Fibroblast of lung (primary cell): Measurements from ENCODE around the gene NCEH1. TPM values are rescaled to one million over a fixed set of nuclear protein-coding genes. Genes with fewer than 3 reads are reported as not detected.

Source experiments
- DNase-seq, 2 donors: peaks; one replicate each; pipeline versions ENCODE4 v3.0.0 to v3.0.0-alpha.2; 2010; ENCODE audit warnings: low read depth in 2 of 2
- H2AFZ ChIP-seq: 2 replicates; pipeline ENCODE4 v1.5.1; 2012; ENCODE audit warnings: low read length, control low read depth, inconsistent platforms
- H3K27ac ChIP-seq: 2 replicates; pipeline ENCODE4 v1.5.1; 2011; ENCODE audit warnings: low read length, control low read depth; ENCODE audit not compliant: insufficient read depth
- H3K27me3 ChIP-seq: 2 replicates; pipeline ENCODE4 v1.5.1; 2011; ENCODE audit warnings: mild to moderate bottlenecking, low read length; ENCODE audit not compliant: control insufficient read depth, insufficient read depth
- H3K36me3 ChIP-seq: 2 replicates; pipeline ENCODE4 v1.5.1; 2011; ENCODE audit warnings: low read length; ENCODE audit not compliant: control insufficient read depth, insufficient read depth
- H3K4me1 ChIP-seq: 2 replicates; pipeline ENCODE4 v1.5.1; 2011; ENCODE audit warnings: low read length; ENCODE audit not compliant: control insufficient read depth, insufficient read depth; ENCODE audit errors: extremely low read depth
- H3K4me2 ChIP-seq: 2 replicates; pipeline ENCODE4 v1.5.1; 2011; ENCODE audit warnings: low read length, control low read depth; ENCODE audit not compliant: insufficient read depth; ENCODE audit errors: extremely low read depth
- H3K4me3 ChIP-seq, 4 experiments: fragments of 200-600 bp in 1 of 4; sonication (generic) in 1 of 4; replicated peaks in 1 of 4; 2 replicates each; pipeline ENCODE4 v1.5.1; 2011 to 2016; ENCODE audit warnings: low read length in 4 of 4, low read depth in 3 of 4, mild to moderate bottlenecking in 3 of 4, control low read depth in 2 of 4, inconsistent platforms in 1 of 4, mixed read lengths in 1 of 4; ENCODE audit not compliant: insufficient read depth in 1 of 4; ENCODE audit errors: control extremely low read depth in 1 of 4
- H3K79me2 ChIP-seq: 2 replicates; pipeline ENCODE4 v1.5.1; 2012; ENCODE audit warnings: mild to moderate bottlenecking, low read length, inconsistent platforms; ENCODE audit not compliant: control insufficient read depth, insufficient read depth
- H3K9ac ChIP-seq: 2 replicates; pipeline ENCODE4 v1.5.1; 2011; ENCODE audit warnings: mild to moderate bottlenecking, low read length, control low read depth; ENCODE audit not compliant: insufficient read depth
- H3K9me3 ChIP-seq: 2 replicates; pipeline ENCODE4 v1.5.1; 2012; ENCODE audit warnings: low read depth, low read length; ENCODE audit not compliant: control insufficient read depth, insufficient read depth
- H4K20me1 ChIP-seq: 2 replicates; pipeline ENCODE4 v1.5.1; 2011; ENCODE audit warnings: low read length; ENCODE audit not compliant: control insufficient read depth, insufficient read depth; ENCODE audit errors: extremely low read depth
- CTCF ChIP-seq, 2 donors: IDR thresholded peaks in 1 of 2; conservative IDR thresholded peaks in 1 of 2; 1 replicate in 1 of 2; 2 replicates in 1 of 2; pipeline ENCODE4 v1.5.1; 2011 to 2012; ENCODE audit warnings: low read length in 2 of 2, control low read depth in 1 of 2, inconsistent platforms in 1 of 2, low read depth in 1 of 2, mild to moderate bottlenecking in 1 of 2
- EZH2 ChIP-seq: IDR thresholded peaks from 2 replicates; pipeline ENCODE4 v1.5.1; 2012; ENCODE audit warnings: low read length, control low read depth, mild to moderate bottlenecking; ENCODE audit errors: missing control alignments
- polyA plus RNA-seq, 2 donors: library from polyadenylated mRNA; depleted of rRNA in 1 of 2; stranded (reverse) in 1 of 2; unstranded in 1 of 2; fragments of >200 nt; gene quantifications; 2 replicates each; pipeline ENCODE4 v1.2.1, GENCODE V29; 2011 to 2012; ENCODE audit warnings: missing spikeins in 1 of 2
- total RNA-seq: library from RNA; depleted of rRNA; stranded (reverse); fragments of >200 nt; gene quantifications from 2 replicates; pipeline ENCODE4 v1.2.1, GENCODE V29; 2014

NCEH1 gene
- total and polyA plus RNA-seq, 2 donors (not counting 1 experiment from before 2014, with no cell fraction given): 9.9 to 11.4 TPM

GRCh38 chr3:172654470-172654869 lies 56.4 kb downstream of the NCEH1 start:
- peaks cover 34% of the 10 kb centered on the region for H3K79me2 ChIP-seq

GRCh38 chr3:172653004-172653572 lies 57.8 kb downstream of the NCEH1 start:
- TF ChIP-seq EZH2 (no peak), CTCF (conservative IDR thresholded peaks at IDR 0.05 in 1 of 2, IDR thresholded peaks at IDR 0.05 in 1 of 2; ENCODE audit: low read depth in 1 of 2, low read length in 2 of 2) (no peak)
- peaks cover 34% of the 10 kb centered on the region for H3K79me2 ChIP-seq
- no peak overlapping the region for H3K4me3 ChIP-seq
- no peaks in the 10 kb centered on the region for H3K9me3 ChIP-seq
- H3K27me3 ChIP-seq: no peaks in the 10 kb centered on the region
- H3K4me1 ChIP-seq: no peaks in the 10 kb centered on the region
- H3K27ac ChIP-seq: no peak overlapping the region
- no peak overlapping the region for H3K9ac ChIP-seq
- no peak overlapping the region for H3K4me2 ChIP-seq
- no peaks in the 10 kb centered on the region for H4K20me1 ChIP-seq
- no peaks in the 10 kb centered on the region for H3K36me3 ChIP-seq
- H2AFZ ChIP-seq: no peak overlapping the region
- no peak for DNase-seq

More at GRCh38 chr3:172654470-172654869, 56.4 kb downstream of the NCEH1 start:
- Histone ChIP-seq H3K27me3 (no peaks in the 10 kb centered on the region), H3K36me3 (no peaks in the 10 kb centered on the region), H3K4me1 (peaks cover 3% of the 10 kb centered on the region), H4K20me1 (no peaks in the 10 kb centered on the region), H3K27ac (no peak overlapping the region), H3K9ac (no peak overlapping the region), H3K4me2 (no peak overlapping the region), H3K9me3 (no peaks in the 10 kb centered on the region), H2AFZ (no peak overlapping the region), H3K4me3 (no peak overlapping the region)
- DNase-seq: no peak
- TF ChIP-seq EZH2 (no peak), CTCF (conservative IDR thresholded peaks at IDR 0.05 in 1 of 2, IDR thresholded peaks at IDR 0.05 in 1 of 2; ENCODE audit: low read depth in 1 of 2, low read length in 2 of 2) (no peak)

GRCh38 chr3:172651936-172652625 lies 58.8 kb downstream of the NCEH1 start:
- H2AFZ ChIP-seq: no peak overlapping the region
- no peak for TF ChIP-seq EZH2
- no peak for TF ChIP-seq CTCF (conservative IDR thresholded peaks at IDR 0.05 in 1 of 2, IDR thresholded peaks at IDR 0.05 in 1 of 2; ENCODE audit: low read depth in 1 of 2, low read length in 2 of 2)

More at GRCh38 chr3:172651936-172652625, 58.8 kb downstream of the NCEH1 start:
- no peak overlapping the region for H3K9ac ChIP-seq
- H3K27ac ChIP-seq: no peak overlapping the region
- H3K27me3 ChIP-seq: no peaks in the 10 kb centered on the region
- H3K36me3 ChIP-seq: no peaks in the 10 kb centered on the region
- no peaks in the 10 kb centered on the region for H3K9me3 ChIP-seq
- H3K79me2 ChIP-seq: peaks cover 34% of the 10 kb centered on the region
- H3K4me2 ChIP-seq: no peak overlapping the region
- H3K4me3 ChIP-seq: no peak overlapping the region
- no peak for DNase-seq
- H4K20me1 ChIP-seq: no peaks in the 10 kb centered on the region
- H3K4me1 ChIP-seq: no peaks in the 10 kb centered on the region
